IPS-18a (cell line): ENCODE results near the gene LRRC57.

Experiments
- H3K27ac ChIP-seq: one replicate; pipeline ENCODE4 v1.5.1; 2013; ENCODE audit warnings: low read length
- H3K27me3 ChIP-seq: one replicate; pipeline ENCODE4 v1.6.1; 2013; ENCODE audit warnings: mild to moderate bottlenecking, low read length; ENCODE audit not compliant: control insufficient read depth, insufficient read depth
- H3K36me3 ChIP-seq: one replicate; pipeline ENCODE4 v1.6.1; 2013; ENCODE audit warnings: low read depth, low read length; ENCODE audit not compliant: control insufficient read depth
- H3K4me1 ChIP-seq: one replicate; pipeline ENCODE4 v1.6.1; 2013; ENCODE audit warnings: low read depth, low read length; ENCODE audit not compliant: control insufficient read depth
- H3K4me3 ChIP-seq: one replicate; pipeline ENCODE4 v1.5.1; 2013; ENCODE audit warnings: low read length
- H3K9ac ChIP-seq: one replicate; pipeline ENCODE4 v1.6.1; 2013; ENCODE audit warnings: mild to moderate bottlenecking, low read length, moderate library complexity
- H3K9me3 ChIP-seq: one replicate; pipeline ENCODE4 v1.6.1; 2013; ENCODE audit warnings: low read depth, low read length; ENCODE audit not compliant: control insufficient read depth

Gene LRRC57

DNA sequence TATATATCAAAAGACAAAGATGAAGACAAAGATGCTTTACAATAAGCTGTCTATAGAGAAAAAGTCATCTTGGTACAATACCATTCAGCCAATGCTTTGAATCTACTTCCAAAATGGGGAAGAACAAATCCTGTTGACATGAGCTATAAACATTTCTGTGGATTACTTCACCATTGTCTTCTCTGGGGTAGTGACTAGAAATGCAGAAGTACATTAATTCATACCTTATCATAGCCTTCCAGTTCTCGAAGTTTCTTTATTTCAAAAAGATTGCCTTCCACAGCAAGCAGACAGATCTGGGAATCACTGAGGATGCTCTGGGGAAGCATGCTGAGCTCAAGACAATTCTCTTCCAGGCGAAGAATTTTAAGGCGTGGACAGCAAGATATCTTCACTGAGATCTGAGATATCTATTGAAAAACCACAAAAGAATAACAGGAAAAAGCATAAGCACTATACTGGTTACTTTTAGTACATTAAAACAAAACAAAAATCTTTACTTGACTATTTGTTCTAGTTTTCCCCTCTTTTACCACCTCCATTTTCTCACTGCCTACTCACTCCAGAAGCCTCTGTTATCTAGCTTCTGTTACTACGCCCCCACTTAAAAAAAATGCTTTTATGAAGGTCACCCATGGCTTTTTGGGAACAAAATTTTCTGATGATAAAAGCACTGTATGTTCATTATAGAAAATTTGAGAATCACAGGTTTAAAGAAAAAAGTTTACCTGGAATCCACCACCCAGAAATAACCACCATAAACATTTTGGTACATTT, 3.6 kb downstream of the LRRC57 start:
- H3K9ac ChIP-seq, result no peak overlapping the region
- H3K4me3 ChIP-seq, result no peak overlapping the region
- no peak overlapping the region for H3K27ac ChIP-seq
- peaks cover 10% of the 10 kb centered on the region for H3K36me3 ChIP-seq
- H3K27me3 ChIP-seq, result no peaks in the 10 kb centered on the region
- peaks cover 8% of the 10 kb centered on the region for H3K4me1 ChIP-seq
- H3K9me3 ChIP-seq, result no peaks in the 10 kb centered on the region

DNA sequence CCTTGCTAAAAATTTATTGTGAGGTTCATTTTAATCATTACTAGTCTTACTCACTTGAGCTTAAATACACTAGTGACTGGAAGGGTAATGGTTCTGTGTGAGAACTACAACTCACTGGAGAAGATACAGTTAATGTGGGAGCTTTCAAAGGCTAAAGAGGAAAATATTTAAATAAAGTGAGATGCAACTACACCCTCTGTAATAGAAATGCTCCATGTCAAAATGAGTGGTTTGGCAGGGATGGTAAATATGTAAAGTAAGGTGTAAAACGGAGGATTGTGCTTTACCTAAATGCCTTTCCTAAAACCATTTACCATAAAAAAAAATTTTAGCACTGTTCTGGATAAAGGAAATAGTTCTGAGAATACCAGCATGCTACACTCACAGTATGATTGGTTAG, 15.3 kb downstream of the LRRC57 start:
- no peak overlapping the region for H3K9ac ChIP-seq
- no peaks in the 10 kb centered on the region for H3K4me1 ChIP-seq
- no peak overlapping the region for H3K27ac ChIP-seq
- H3K27me3 ChIP-seq, result no peaks in the 10 kb centered on the region
- no peak overlapping the region for H3K4me3 ChIP-seq
- peaks cover 25% of the 10 kb centered on the region for H3K36me3 ChIP-seq
- H3K9me3 ChIP-seq, result no peaks in the 10 kb centered on the region

DNA sequence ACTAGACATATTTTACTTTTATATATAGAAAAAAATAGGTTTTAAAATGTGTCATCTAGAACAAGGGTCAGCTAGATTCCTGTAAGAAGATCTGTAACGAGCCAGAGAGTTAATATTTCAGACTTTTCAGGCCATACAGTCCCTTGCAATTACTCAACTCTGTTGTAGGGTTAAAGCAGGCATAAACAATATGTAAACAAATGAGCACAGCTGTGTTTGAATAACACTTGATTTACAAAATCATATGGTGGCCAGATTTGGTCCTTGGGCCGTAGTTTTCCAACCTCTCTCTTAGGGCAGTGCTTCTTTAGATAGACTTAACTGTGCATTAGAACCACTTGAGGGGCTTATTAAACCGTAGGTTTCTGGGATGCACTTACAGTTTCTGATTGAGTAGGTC, 19.6 kb downstream of the LRRC57 start:
- no peak overlapping the region for H3K27ac ChIP-seq
- H3K9me3 ChIP-seq, result no peaks in the 10 kb centered on the region
- H3K4me1 ChIP-seq, result no peaks in the 10 kb centered on the region
- no peak overlapping the region for H3K9ac ChIP-seq
- peaks cover 25% of the 10 kb centered on the region for H3K36me3 ChIP-seq
- H3K4me3 ChIP-seq, result no peak overlapping the region
- H3K27me3 ChIP-seq, result no peaks in the 10 kb centered on the region

DNA sequence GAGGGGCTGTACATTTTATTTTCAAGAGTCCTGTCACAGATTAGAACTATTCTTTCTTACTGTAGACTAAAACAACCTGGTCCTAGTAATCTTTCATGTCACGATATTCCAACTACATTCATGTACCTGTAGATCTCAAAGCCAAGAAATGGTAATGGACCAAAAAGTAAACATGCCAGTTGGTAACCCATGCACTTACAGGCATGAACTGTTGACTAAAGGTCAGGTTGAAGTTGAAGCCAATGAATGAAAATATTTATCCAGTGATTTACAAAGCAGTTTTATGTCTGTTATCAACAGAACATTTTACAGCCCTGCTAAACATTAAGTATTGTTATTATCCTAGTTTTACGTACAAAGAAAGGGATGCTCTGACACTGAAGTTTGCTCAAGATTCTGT, 25.3 kb downstream of the LRRC57 start:
- Histone ChIP-seq H3K4me1 (no peaks in the 10 kb centered on the region), H3K9me3 (no peaks in the 10 kb centered on the region), H3K9ac (no peak overlapping the region), H3K36me3 (peaks cover 10% of the 10 kb centered on the region), H3K27ac (no peak overlapping the region), H3K4me3 (no peak overlapping the region), H3K27me3 (no peaks in the 10 kb centered on the region)

DNA sequence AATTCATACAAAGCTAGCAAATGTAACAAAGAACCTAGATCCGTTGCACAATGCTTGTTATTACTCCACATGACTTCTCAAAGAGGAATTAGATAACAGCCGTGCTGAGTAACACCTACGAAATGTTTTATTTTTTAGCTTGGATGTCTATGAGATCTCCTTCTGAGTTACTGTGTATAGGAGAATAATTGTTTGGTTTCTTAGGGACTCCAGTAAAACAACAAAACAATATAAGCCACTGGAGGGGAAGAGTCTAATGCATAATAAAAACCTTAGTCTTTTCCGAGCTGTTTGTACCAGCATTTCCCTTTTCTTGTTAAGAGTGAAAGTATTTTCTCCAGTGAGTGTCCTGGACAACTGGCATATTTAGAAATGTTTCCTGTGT, 37.6 kb downstream of the LRRC57 start:
- Histone ChIP-seq H3K9ac (no peak overlapping the region), H3K4me3 (no peak overlapping the region), H3K4me1 (no peaks in the 10 kb centered on the region), H3K27ac (no peak overlapping the region), H3K36me3 (peaks cover 16% of the 10 kb centered on the region), H3K27me3 (no peaks in the 10 kb centered on the region), H3K9me3 (no peaks in the 10 kb centered on the region)

DNA sequence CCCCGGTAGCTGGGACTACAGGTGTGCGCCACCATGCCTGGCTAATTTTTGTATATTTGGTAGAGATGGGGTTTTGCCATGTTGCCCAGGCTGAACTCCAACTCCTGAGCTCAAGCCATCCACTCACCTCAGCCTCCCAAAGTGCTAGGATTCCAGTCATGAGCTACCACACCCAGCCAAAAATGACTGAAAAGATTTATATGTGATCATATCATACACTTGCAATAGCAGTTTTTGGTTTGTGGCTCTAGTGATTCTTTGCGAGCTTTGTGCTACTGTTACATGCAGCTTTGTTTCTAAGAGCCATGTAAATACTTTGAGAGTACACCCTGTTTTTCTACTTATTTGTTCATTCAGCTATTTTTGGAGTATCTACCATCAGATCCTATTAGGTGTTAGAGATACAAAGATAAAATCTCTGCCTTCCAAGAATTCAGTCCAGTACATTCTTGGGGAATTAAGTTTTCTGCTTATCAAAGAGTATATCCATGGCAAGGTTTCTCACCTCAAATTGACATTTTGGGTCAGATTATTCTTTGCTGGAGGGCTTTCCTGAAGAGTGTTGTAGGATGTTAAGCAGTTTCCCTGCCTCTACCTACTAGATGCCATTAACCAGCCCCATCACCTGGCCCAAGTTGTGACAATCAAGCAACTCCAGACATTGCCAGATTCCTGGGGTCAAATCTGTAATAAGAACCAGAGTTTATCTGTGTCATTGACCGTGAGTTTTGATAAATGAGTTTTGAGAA, 38.2 kb downstream of the LRRC57 start:
- Histone ChIP-seq H3K27me3 (no peaks in the 10 kb centered on the region), H3K4me1 (no peaks in the 10 kb centered on the region), H3K9ac (no peak overlapping the region), H3K4me3 (no peak overlapping the region), H3K9me3 (no peaks in the 10 kb centered on the region), H3K36me3 (peaks cover 16% of the 10 kb centered on the region), H3K27ac (no peak overlapping the region)

DNA sequence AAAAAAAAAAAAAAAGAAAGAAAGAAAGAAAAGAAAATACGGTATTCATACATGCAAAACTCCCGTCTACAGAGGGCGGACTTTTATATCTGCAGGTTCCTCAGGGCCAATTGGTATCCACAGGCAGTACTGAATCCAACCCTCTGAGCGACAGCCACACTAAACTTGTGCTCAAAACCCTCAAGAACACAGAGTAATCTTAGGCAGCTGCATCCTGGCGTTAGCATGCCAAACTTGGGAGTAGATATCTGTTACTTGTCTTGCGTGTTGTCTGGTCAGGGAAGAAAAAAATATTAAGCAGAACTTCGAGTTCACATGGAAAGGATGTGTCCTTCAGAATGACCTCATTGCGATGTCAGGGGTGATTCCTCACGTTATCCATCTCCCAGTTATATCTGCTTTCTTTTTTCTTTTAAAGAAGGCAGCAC, 40.3 kb downstream of the LRRC57 start:
- H3K36me3 ChIP-seq, result peaks cover 7% of the 10 kb centered on the region
- no peaks in the 10 kb centered on the region for H3K27me3 ChIP-seq
- H3K9ac ChIP-seq, result no peak overlapping the region
- no peaks in the 10 kb centered on the region for H3K9me3 ChIP-seq
- no peak overlapping the region for H3K4me3 ChIP-seq
- H3K4me1 ChIP-seq, result no peaks in the 10 kb centered on the region
- no peak overlapping the region for H3K27ac ChIP-seq

DNA sequence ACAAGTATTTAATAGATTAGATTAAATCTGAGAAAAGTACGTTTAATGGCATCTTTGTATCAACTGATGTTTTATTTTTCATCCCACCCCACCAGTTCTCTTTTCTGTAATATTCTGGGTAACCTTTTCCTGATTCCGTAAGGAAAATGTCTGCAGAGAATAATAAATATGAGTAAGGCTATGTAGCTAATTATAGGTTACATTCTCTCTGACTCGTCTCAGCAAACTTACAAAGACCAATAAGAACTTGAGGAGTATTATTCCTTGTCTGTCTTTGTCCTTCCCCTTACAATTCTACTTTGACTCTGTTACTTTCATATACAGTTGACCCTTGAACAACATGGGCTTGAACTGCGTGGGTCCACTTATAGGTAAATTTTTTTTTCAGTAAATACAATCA, 41.1 kb downstream of the LRRC57 start:
- Histone ChIP-seq H3K36me3 (no peaks in the 10 kb centered on the region), H3K4me1 (no peaks in the 10 kb centered on the region), H3K9me3 (no peaks in the 10 kb centered on the region), H3K4me3 (no peak overlapping the region), H3K9ac (no peak overlapping the region), H3K27me3 (no peaks in the 10 kb centered on the region), H3K27ac (no peak overlapping the region)

DNA sequence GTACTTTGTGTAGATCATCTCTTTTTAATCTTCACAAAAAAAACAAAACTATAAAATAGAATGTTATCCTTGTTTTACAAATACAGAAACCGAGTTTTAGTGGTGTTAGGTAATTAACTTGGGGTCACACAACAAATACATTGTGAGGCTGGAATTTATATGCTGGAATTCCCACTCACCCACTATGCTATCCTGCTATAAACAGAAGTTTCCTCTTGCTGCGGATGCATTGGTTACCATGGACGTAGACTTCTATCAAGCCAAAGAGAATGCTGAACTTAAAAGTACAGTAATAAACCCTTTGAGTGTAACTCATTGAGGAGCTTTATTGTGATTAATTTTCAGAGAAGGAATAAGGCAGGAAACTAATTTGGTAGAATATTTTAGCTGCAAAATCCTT, 44.0 kb downstream of the LRRC57 start:
- Histone ChIP-seq H3K9me3 (no peaks in the 10 kb centered on the region), H3K27ac (no peak overlapping the region), H3K4me1 (peaks cover 6% of the 10 kb centered on the region), H3K36me3 (no peaks in the 10 kb centered on the region), H3K9ac (no peak overlapping the region), H3K27me3 (no peaks in the 10 kb centered on the region), H3K4me3 (no peak overlapping the region)

DNA sequence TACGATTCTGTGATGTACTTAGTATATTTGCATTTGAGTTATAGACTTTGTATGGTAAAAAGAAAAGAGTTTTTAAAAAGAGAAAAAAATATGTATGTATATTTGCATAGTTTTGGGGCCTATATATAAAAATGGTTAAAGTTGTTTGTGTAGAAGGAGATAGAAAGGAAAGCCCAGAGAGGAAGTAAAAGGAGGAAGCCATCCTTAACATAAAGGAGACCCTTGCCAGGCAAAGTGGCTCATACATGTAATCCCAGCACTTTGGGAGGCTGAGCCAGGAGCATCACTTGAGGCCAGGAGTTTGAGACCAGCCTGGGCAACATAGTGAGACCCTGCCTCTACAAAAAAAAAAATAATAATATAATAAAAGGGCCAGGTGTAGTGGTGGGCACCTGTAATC, 44.8 kb downstream of the LRRC57 start:
- no peaks in the 10 kb centered on the region for H3K9me3 ChIP-seq
- no peaks in the 10 kb centered on the region for H3K36me3 ChIP-seq
- peaks cover 6% of the 10 kb centered on the region for H3K4me1 ChIP-seq
- no peak overlapping the region for H3K9ac ChIP-seq
- H3K4me3 ChIP-seq, result no peak overlapping the region
- H3K27ac ChIP-seq, result no peak overlapping the region
- no peaks in the 10 kb centered on the region for H3K27me3 ChIP-seq

- Histone ChIP-seq H3K9me3 (no peaks in the 10 kb centered on the region), H3K27me3 (no peaks in the 10 kb centered on the region), H3K9ac (no peak overlapping the region), H3K4me1 (peaks cover 6% of the 10 kb centered on the region), H3K36me3 (no peaks in the 10 kb centered on the region), H3K4me3 (no peak overlapping the region), H3K27ac (no peak overlapping the region)
Observed at GRCh38 chr15:42502477-42502876, 46.1 kb downstream of the LRRC57 start.
